Spleen (tissue), 7 donors: ENCODE data around the gene GOLIM4.

Experiments used
- CTCF ChIP-seq, 11 experiments: fragments of 200-600 bp in 7 of 11; fragments of 450-650 bp in 4 of 11; sonication (generic) in 4 of 11; IDR thresholded peaks in 8 of 11; conservative IDR thresholded peaks in 3 of 11; 1 replicate in 7 of 11; 2 replicates in 4 of 11; pipeline versions ENCODE4 v1.4.0 to v1.8.0; 2016 to 2021; ENCODE audit warnings: antibody characterized with exemption in 11 of 11, inconsistent platforms in 4 of 11, mild to moderate bottlenecking in 1 of 11
- POLR2A ChIP-seq, 3 donors: fragments of 450-650 bp; IDR thresholded peaks; one replicate each; pipeline ENCODE4 v1.5.1; 2017; ENCODE audit warnings: antibody characterized with exemption in 3 of 3, mild to moderate bottlenecking in 1 of 3
- donor health status: DM: no; HTN: no; CAD: no; lungs with moderate emphysema.
- donor health status: DM: no; HTN: no; CAD: no.
- donor health status: DM: no; HTN: no; CAD: no.

- TF ChIP-seq CTCF (IDR thresholded peaks at IDR 0.05 in 8 of 11, conservative IDR thresholded peaks at IDR 0.05 in 3 of 11) (no peak), POLR2A (IDR thresholded peaks at IDR 0.05) (no peak)
These were observed 119.0 kb downstream of the GOLIM4 start for GRCh38 chr3:167976516-167977361.
